H1 (cell line): ENCODE measurements around the gene TFAP2D. TPM values are rescaled to one million over a fixed set of nuclear protein-coding genes. Genes with fewer than 3 reads are reported as not detected.
A peak's percentile ranks its signal among the peaks of the same experiment; 100 is the strongest.

Source experiments
- CTCF ChIA-PET: fragments of 300-600 bp; sonication (Branson Sonifier 250); formaldehyde crosslinking; loops from one replicate; lab custom pipeline; 2021; ENCODE audit not compliant: partially characterized antibody; lab: Charles Lee
- POLR2A ChIA-PET: fragments of 300-600 bp; sonication (Branson Sonifier 250); formaldehyde crosslinking; loops from one replicate; lab custom pipeline; 2021; ENCODE audit warnings: inconsistent platforms; ENCODE audit not compliant: partially characterized antibody; lab: Charles Lee
- DNase-seq, 2 experiments: peaks; one replicate each; pipeline versions ENCODE4 v3.0.0 to v3.0.0-alpha.2; 2010 to 2022; ENCODE audit warnings: low spot score in 2 of 2, low read depth in 1 of 2, mixed read lengths in 1 of 2
- FAIRE-seq: peaks from 2 replicates; lab custom pipeline; 2011; peaks lifted over from hg19 to GRCh38; lab: Jason Lieb, UNC
- H2AFZ ChIP-seq: 2 replicates; pipeline ENCODE4 v1.8.1; 2012; ENCODE audit warnings: low read length, inconsistent platforms
- H2AK5ac ChIP-seq: 2 replicates; pipeline ENCODE4 v1.6.1; 2013; ENCODE audit warnings: low read depth, low read length
- H2BK120ac ChIP-seq: replicated peaks from 2 replicates; pipeline ENCODE3; 2013; ENCODE audit warnings: low read depth, low read length, inconsistent platforms
- H2BK12ac ChIP-seq: 2 replicates; pipeline ENCODE4 v1.6.1; 2013; ENCODE audit warnings: low read depth, low read length
- H2BK15ac ChIP-seq: 2 replicates; pipeline ENCODE4 v1.6.1; 2013; ENCODE audit warnings: low read length
- H2BK20ac ChIP-seq: 2 replicates; pipeline ENCODE4 v1.6.1; 2013; ENCODE audit warnings: low read length
- H2BK5ac ChIP-seq: 2 replicates; pipeline ENCODE4 v1.6.1; 2013; ENCODE audit warnings: low read depth, low read length
- H3K14ac ChIP-seq: 2 replicates; pipeline ENCODE4 v1.6.1; 2013; ENCODE audit warnings: inconsistent platforms; ENCODE audit not compliant: insufficient read length
- H3K18ac ChIP-seq: 2 replicates; pipeline ENCODE4 v1.6.1; 2013; ENCODE audit warnings: low read length; ENCODE audit errors: extremely low read depth
- H3K23ac ChIP-seq: 2 replicates; pipeline ENCODE4 v1.6.1; 2013; ENCODE audit warnings: inconsistent platforms; ENCODE audit not compliant: insufficient read length
- H3K23me2 ChIP-seq: 2 replicates; pipeline ENCODE4 v1.6.1; 2013; ENCODE audit warnings: low read depth, low read length
- H3K27ac ChIP-seq: 2 replicates; pipeline ENCODE4 v1.6.1; 2011; ENCODE audit warnings: low read depth, low read length, inconsistent platforms
- H3K27me3 ChIP-seq, 4 experiments: replicated peaks in 1 of 4; 1 replicate in 1 of 4; 2 replicates in 3 of 4; pipeline versions ENCODE4 v1.6.1 to v1.8.1; 2011 to 2013; ENCODE audit warnings: low read length in 3 of 4, mild to moderate bottlenecking in 3 of 4, inconsistent platforms in 2 of 4, mixed read lengths in 2 of 4, moderate library complexity in 1 of 4; ENCODE audit not compliant: control insufficient read depth in 3 of 4, insufficient read depth in 3 of 4; ENCODE audit errors: extremely low read depth in 1 of 4
- H3K36me3 ChIP-seq, 4 experiments: 2 replicates each; pipeline versions ENCODE4 v1.6.1 to v1.8.1; 2011 to 2013; ENCODE audit warnings: mild to moderate bottlenecking in 4 of 4, low read length in 3 of 4, moderate library complexity in 2 of 4, control low read depth in 1 of 4, inconsistent platforms in 1 of 4; ENCODE audit not compliant: insufficient read depth in 4 of 4, control insufficient read depth in 2 of 4
- H3K4ac ChIP-seq: replicated peaks from 2 replicates; pipeline ENCODE3; 2013; ENCODE audit warnings: low read length, low read depth, mixed read lengths, inconsistent platforms; ENCODE audit not compliant: insufficient read length
- H3K4me1 ChIP-seq, 4 experiments: replicated peaks in 1 of 4; 1 replicate in 1 of 4; 2 replicates in 3 of 4; pipeline versions ENCODE4 v1.6.1 to v1.8.1; 2011 to 2013; ENCODE audit warnings: low read length in 3 of 4, inconsistent platforms in 2 of 4, mixed read lengths in 1 of 4; ENCODE audit not compliant: insufficient read depth in 4 of 4, control insufficient read depth in 3 of 4
- H3K4me2 ChIP-seq, 2 experiments: 2 replicates each; pipeline versions ENCODE4 v1.6.1 to v1.8.1; 2011 to 2013; ENCODE audit warnings: low read depth in 2 of 2, low read length in 2 of 2, control low read depth in 1 of 2, inconsistent platforms in 1 of 2, mild to moderate bottlenecking in 1 of 2; ENCODE audit not compliant: insufficient read depth in 1 of 2
- H3K4me3 ChIP-seq, 4 experiments: fragments of 200-600, 300-600 bp in 1 of 4; sonication (generic), shearing (Covaris generic), sonication (Bioruptor Twin) in 1 of 4; 2 replicates each; pipeline versions ENCODE4 v1.5.1 to v1.8.1; 2011 to 2016; ENCODE audit warnings: low read length in 4 of 4, low read depth in 3 of 4, control low read depth in 2 of 4, inconsistent platforms in 2 of 4, mild to moderate bottlenecking in 2 of 4, mixed read lengths in 1 of 4, moderate library complexity in 1 of 4; ENCODE audit not compliant: insufficient read depth in 2 of 4; ENCODE audit errors: extremely low read depth in 1 of 4
- H3K56ac ChIP-seq: replicated peaks from 2 replicates; pipeline ENCODE3; 2013; ENCODE audit warnings: low read depth, mild to moderate bottlenecking, mixed read lengths, low read length, inconsistent platforms; ENCODE audit not compliant: insufficient read length
- H3K79me1 ChIP-seq: 2 replicates; pipeline ENCODE4 v1.6.1; 2013; ENCODE audit warnings: low read depth, low read length, control low read depth
- H3K79me2 ChIP-seq, 2 experiments: 2 replicates each; pipeline versions ENCODE4 v1.6.1 to v1.8.1; 2012 to 2013; ENCODE audit warnings: low read length in 2 of 2, mild to moderate bottlenecking in 2 of 2, inconsistent platforms in 1 of 2; ENCODE audit not compliant: insufficient read depth in 2 of 2, control insufficient read depth in 1 of 2
- H3K9ac ChIP-seq, 4 experiments: replicated peaks in 1 of 4; 1 replicate in 1 of 4; 2 replicates in 3 of 4; pipeline versions ENCODE4 v1.6.1 to v1.8.1; 2011 to 2013; ENCODE audit warnings: low read depth in 3 of 4, low read length in 3 of 4, control low read depth in 2 of 4, mild to moderate bottlenecking in 2 of 4, moderate library complexity in 2 of 4, inconsistent platforms in 1 of 4; ENCODE audit errors: extremely low read depth in 1 of 4
- H3K9me3 ChIP-seq, 2 experiments: 2 replicates each; pipeline versions ENCODE4 v1.6.1 to v1.8.1; 2012 to 2013; ENCODE audit warnings: mild to moderate bottlenecking in 2 of 2, moderate library complexity in 2 of 2, control low read depth in 1 of 2, inconsistent platforms in 1 of 2, low read depth in 1 of 2, low read length in 1 of 2, mixed read lengths in 1 of 2; ENCODE audit not compliant: insufficient read depth in 2 of 2
- H4K20me1 ChIP-seq, 2 experiments: replicated peaks in 1 of 2; 2 replicates each; pipeline versions ENCODE3 to v1.8.1; 2011 to 2013; ENCODE audit warnings: inconsistent platforms in 2 of 2, low read length in 2 of 2, mild to moderate bottlenecking in 1 of 2; ENCODE audit not compliant: insufficient read depth in 2 of 2, control insufficient read depth in 1 of 2
- H4K5ac ChIP-seq: 2 replicates; pipeline ENCODE4 v1.6.1; 2013; ENCODE audit warnings: low read length, low read depth, mixed read lengths, inconsistent platforms; ENCODE audit not compliant: insufficient read length
- H4K8ac ChIP-seq: 2 replicates; pipeline ENCODE4 v1.8.0; 2013; ENCODE audit warnings: mild to moderate bottlenecking, moderate library complexity, low read length, inconsistent platforms; ENCODE audit not compliant: insufficient read depth; ENCODE audit errors: extremely low read depth
- H4K91ac ChIP-seq: replicated peaks from 2 replicates; pipeline ENCODE3; 2013; ENCODE audit warnings: low read length, mixed read lengths, inconsistent platforms; ENCODE audit not compliant: insufficient read length
- ATF3 ChIP-seq: IDR thresholded peaks from 2 replicates; pipeline ENCODE4 v1.6.1; 2011; ENCODE audit warnings: low read depth, mild to moderate bottlenecking, low read length; ENCODE audit not compliant: insufficient read depth
- CBX8 ChIP-seq: fragments of 300-800, 300-1000 bp; sonication (generic); IDR thresholded peaks from 2 replicates; pipeline ENCODE4 v1.7.1; 2016; ENCODE audit warnings: low read depth, low read length, borderline replicate concordance
- HDAC2 ChIP-seq, 2 experiments: fragments of 300-600 bp in 1 of 2; sonication (generic) in 1 of 2; IDR thresholded peaks; 2 replicates each; pipeline ENCODE4 v1.6.1; 2011 to 2012; ENCODE audit warnings: low read depth in 2 of 2, low read length in 2 of 2, mild to moderate bottlenecking in 2 of 2, moderate library complexity in 2 of 2, borderline replicate concordance in 1 of 2, inconsistent platforms in 1 of 2
- JUN ChIP-seq: IDR thresholded peaks from 2 replicates; pipeline ENCODE4 v1.6.1; 2011; ENCODE audit warnings: low read depth, mild to moderate bottlenecking, improper control_type of control experiment, low read length
- JUND ChIP-seq: IDR thresholded peaks from 2 replicates; pipeline ENCODE4 v1.6.1; 2011; ENCODE audit warnings: mild to moderate bottlenecking, improper control_type of control experiment, low read length
- POU5F1 ChIP-seq: IDR thresholded peaks from 2 replicates; pipeline ENCODE4 v1.6.1; 2011; ENCODE audit warnings: low read depth, mild to moderate bottlenecking, low read length, moderate library complexity
- RNF2 ChIP-seq: fragments of 200-900, 300-1000 bp; sonication (generic); IDR thresholded peaks from 2 replicates; pipeline ENCODE4 v1.7.1; 2016; ENCODE audit warnings: borderline replicate concordance, low read depth, mild to moderate bottlenecking, antibody characterized with exemption, low read length; ENCODE audit not compliant: poor library complexity, severe bottlenecking; ENCODE audit errors: missing control alignments
- WGBS, 2 experiments: shearing (Covaris generic) in 1 of 2; methylation state at CpG; one replicate each; pipeline versions ENCODE4 v1.1.6 to v1.1.7; 2013 to 2015; ENCODE audit warnings: low lambda C conversion rate in 2 of 2, mixed read lengths in 2 of 2, inconsistent platforms in 1 of 2, low coverage in 1 of 2, missing lambda C conversion rate in 1 of 2; ENCODE audit not compliant: insufficient replicate concordance in 2 of 2, insufficient coverage in 1 of 2, insufficient read length in 1 of 2; ENCODE audit errors: extremely low coverage in 1 of 2, missing lambda C conversion rate in 1 of 2; 5-methylcytosine and 5-hydroxymethylcytosine counted together
- polyA plus RNA-seq, 7 experiments: library from polyadenylated mRNA; depleted of rRNA in 3 of 7; stranded (reverse) in 5 of 7; unstranded in 2 of 7; fragments of >200 nt in 5 of 7; fragments of 200-250 nt in 2 of 7; gene quantifications; 1 replicate in 5 of 7; 2 replicates in 1 of 7; 4 replicates in 1 of 7; pipeline versions ENCODE4 v1.2.1 to v1.2.3, GENCODE V29; 2011 to 2013; ENCODE audit warnings: missing spikeins in 2 of 7, mixed read lengths in 2 of 7
- total RNA-seq: library from RNA; stranded (reverse); fragmentation: NEBNext Ultra II Directional; extraction: Animal tissue kit (Norgen Biotek cat#: 25700); gene quantifications from 2 replicates; pipeline ENCODE4 v1.2.1, GENCODE V29; 2021

TFAP2D gene
- total and polyA plus RNA-seq, 2 of the 8 experiments (the other 6 are each of a cell fraction or from before 2014, with no cell fraction given) = not detected

GRCh38 chr6:50708664-50709365, 4.5 kb upstream of the TFAP2D start:
- Histone ChIP-seq H3K4me2 (peak overlapping the region in 1 of 2 experiments; percentile 21; a peak in 2 of 4 replicates), H3K14ac (no peak overlapping the region), H3K36me3 (no peaks in the 10 kb centered on the region), H3K4me1 (peaks cover 3 to 22% (median 7%) of the 10 kb centered on the region in 4 experiments), H3K23me2 (peaks cover 4% of the 10 kb centered on the region; the same call in 1 of the 2 replicates), H2BK12ac (no peak overlapping the region), H3K79me2 (no peaks in the 10 kb centered on the region), H2AK5ac (no peak overlapping the region), H4K8ac (no peak overlapping the region), H2BK20ac (no peak overlapping the region), H3K9me3 (no peaks in the 10 kb centered on the region), H3K9ac (no peak overlapping the region), H3K79me1 (no peaks in the 10 kb centered on the region), H3K23ac (no peak overlapping the region), H4K5ac (no peak overlapping the region), H4K91ac (no peak overlapping the region), H4K20me1 (peaks cover 8 to 17% of the 10 kb centered on the region in 2 experiments), H3K4me3 (peak overlapping the region in 1 of 4 experiments; percentile 0; a peak in 1 of 8 replicates), H3K4ac (no peak overlapping the region), H3K56ac (no peak overlapping the region), H3K18ac (no peak overlapping the region), H2BK15ac (no peak overlapping the region), H3K27ac (no peak overlapping the region), H2AFZ (no peak overlapping the region), H3K27me3 (peaks cover 81 to 97% (median 96%) of the 10 kb centered on the region in 4 experiments), H2BK120ac (no peak overlapping the region), H2BK5ac (no peak overlapping the region)
- CTCF ChIA-PET = no interaction called here
- POLR2A ChIA-PET = no interaction called here
- WGBS, 2 experiments = 19% methylated on average over 21 of the region's 22 CpGs; no CpG with 5 or more reads in 1 of the 2 experiments
- DNase-seq (no peak), FAIRE-seq (no peak)
- no peak for TF ChIP-seq JUND
- no peak for TF ChIP-seq ATF3
- no peak for TF ChIP-seq HDAC2 (IDR thresholded peaks at IDR 0.05; ENCODE audit: borderline replicate concordance in 1 of 2, low read depth in 2 of 2, low read length in 2 of 2)
- no peak for TF ChIP-seq POU5F1
- TF ChIP-seq JUN = no peak
- peak; percentile 92 for TF ChIP-seq RNF2
- TF ChIP-seq CBX8 = 0 out of 2 replicates have a peak, but pooled peaks have one; percentile 62
